Mesothelial cell of epicardium (in vitro differentiated cells): Measurements from ENCODE around the gene LRRC28. TPM values are rescaled to one million over a fixed set of nuclear protein-coding genes. Genes with fewer than 3 reads are reported as not detected.

Experiments used
- DNase-seq, 2 experiments: peaks; one replicate each; pipeline ENCODE4 v3.0.0; 2021; ENCODE audit warnings: low spot score in 2 of 2; ENCODE audit not compliant: unreplicated experiment in 2 of 2
- H3K27ac Mint-ChIP-seq: 2 replicates; pipeline ENCODE4 v1.8.0; 2021; ENCODE audit warnings: mixed read lengths
- H3K27me3 Mint-ChIP-seq: 2 replicates; pipeline ENCODE4 v1.8.0; 2021; ENCODE audit warnings: low read depth, mixed read lengths
- H3K36me3 Mint-ChIP-seq: 2 replicates; pipeline ENCODE4 v1.8.0; 2021; ENCODE audit warnings: mixed read lengths
- H3K4me1 Mint-ChIP-seq: 2 replicates; pipeline ENCODE4 v1.8.0; 2021; ENCODE audit warnings: mixed read lengths
- H3K4me3 Mint-ChIP-seq: 2 replicates; pipeline ENCODE4 v1.8.0; 2021; ENCODE audit warnings: mild to moderate bottlenecking, moderate library complexity, mixed read lengths
- H3K9me3 Mint-ChIP-seq: 2 replicates; pipeline ENCODE4 v1.8.0; 2021; ENCODE audit warnings: mixed read lengths
- total RNA-seq: library from RNA; stranded (reverse); gene quantifications from 3 replicates; pipeline ENCODE4 v1.2.1, GENCODE V29; 2021
- TF ChIP-seq, protein P1 (sequence below): fragments of 200-600 bp; sonication (generic); IDR thresholded peaks from one replicate; pipeline ENCODE4 v1.5.0; 2021; ENCODE audit warnings: antibody characterized with exemption; ENCODE audit not compliant: unreplicated experiment

The LRRC28 gene
- total RNA-seq, 1 donor from 2014 or later = 29.3 TPM

DNA sequence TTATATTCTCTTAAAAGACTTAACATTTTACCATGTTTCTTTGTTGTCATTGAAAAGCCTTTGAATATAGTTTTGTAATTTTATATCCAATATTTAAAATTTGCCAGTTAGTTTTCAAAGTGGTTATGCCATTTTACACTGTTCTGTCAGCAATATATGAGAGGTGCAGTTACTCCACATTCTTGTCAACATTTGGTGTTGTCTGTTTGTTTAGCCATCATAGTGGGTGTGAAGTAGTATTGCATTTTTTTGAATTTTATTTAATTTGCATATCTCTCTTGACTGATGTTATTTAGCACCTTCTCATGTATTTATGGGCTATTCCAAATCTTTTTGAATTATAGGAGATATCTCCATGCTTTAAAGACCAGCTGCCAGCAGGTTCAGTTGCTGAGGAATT, 40.4 kb downstream of the LRRC28 start:
- Mint-ChIP-seq H3K9me3 (peaks cover 26% of the 10 kb centered on the region), H3K27me3 (no peaks in the 10 kb centered on the region), H3K36me3 (peaks cover 32% of the 10 kb centered on the region), H3K27ac (no peak overlapping the region), H3K4me3 (no peak overlapping the region), H3K4me1 (peaks cover 5% of the 10 kb centered on the region)
- no peak for DNase-seq
- TF ChIP-seq, protein P1, sequence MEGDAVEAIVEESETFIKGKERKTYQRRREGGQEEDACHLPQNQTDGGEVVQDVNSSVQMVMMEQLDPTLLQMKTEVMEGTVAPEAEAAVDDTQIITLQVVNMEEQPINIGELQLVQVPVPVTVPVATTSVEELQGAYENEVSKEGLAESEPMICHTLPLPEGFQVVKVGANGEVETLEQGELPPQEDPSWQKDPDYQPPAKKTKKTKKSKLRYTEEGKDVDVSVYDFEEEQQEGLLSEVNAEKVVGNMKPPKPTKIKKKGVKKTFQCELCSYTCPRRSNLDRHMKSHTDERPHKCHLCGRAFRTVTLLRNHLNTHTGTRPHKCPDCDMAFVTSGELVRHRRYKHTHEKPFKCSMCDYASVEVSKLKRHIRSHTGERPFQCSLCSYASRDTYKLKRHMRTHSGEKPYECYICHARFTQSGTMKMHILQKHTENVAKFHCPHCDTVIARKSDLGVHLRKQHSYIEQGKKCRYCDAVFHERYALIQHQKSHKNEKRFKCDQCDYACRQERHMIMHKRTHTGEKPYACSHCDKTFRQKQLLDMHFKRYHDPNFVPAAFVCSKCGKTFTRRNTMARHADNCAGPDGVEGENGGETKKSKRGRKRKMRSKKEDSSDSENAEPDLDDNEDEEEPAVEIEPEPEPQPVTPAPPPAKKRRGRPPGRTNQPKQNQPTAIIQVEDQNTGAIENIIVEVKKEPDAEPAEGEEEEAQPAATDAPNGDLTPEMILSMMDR = no peak

DNA sequence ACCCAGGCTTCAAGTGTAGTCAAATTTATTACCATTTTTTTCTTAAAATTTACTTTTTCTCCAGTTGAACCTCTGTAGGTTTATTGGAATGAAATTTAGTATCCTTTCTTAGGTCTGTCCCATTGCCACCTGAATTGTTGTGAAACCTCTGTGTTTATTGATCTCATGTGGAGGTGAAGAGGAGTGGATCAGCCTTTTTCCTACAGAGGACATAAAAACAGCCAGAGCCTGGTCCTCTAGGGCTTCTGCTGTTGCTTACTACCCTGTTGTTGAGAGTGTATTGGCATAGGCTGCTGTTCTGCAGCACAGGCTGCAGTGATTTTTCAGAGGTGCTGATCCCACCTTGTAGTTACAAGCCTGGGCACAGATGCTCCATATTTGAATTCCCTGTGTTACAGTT, 44.6 kb downstream of the LRRC28 start:
- peaks cover 32% of the 10 kb centered on the region for H3K36me3 Mint-ChIP-seq
- peaks cover 7% of the 10 kb centered on the region for H3K4me1 Mint-ChIP-seq
- TF ChIP-seq, protein P1 = no peak
- no peak overlapping the region for H3K4me3 Mint-ChIP-seq
- H3K27ac Mint-ChIP-seq = no peak overlapping the region
- no peak for DNase-seq
- peaks cover 26% of the 10 kb centered on the region for H3K9me3 Mint-ChIP-seq
- no peaks in the 10 kb centered on the region for H3K27me3 Mint-ChIP-seq

DNA sequence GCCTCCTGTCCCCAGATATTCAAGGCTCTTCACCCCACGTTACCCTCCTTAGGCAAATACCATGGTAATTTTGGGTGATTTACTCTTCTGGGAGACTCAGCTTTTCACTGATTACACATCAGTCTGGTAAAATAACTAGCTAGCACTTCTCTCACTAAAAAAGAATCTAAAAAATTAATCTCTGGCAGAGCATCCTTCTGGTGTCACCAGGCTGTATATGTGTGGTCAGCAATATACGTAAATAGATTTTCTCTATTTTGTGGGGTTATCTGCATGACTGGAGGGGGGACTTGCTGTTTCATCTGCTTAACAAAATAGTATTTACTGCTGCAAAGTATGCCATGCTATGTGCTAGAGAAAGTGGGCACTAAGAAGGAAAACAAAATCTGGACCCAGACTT, 45.1 kb downstream of the LRRC28 start:
- H3K9me3 Mint-ChIP-seq = peaks cover 26% of the 10 kb centered on the region
- H3K27me3 Mint-ChIP-seq = no peaks in the 10 kb centered on the region
- TF ChIP-seq, protein P1 = no peak
- no peak overlapping the region for H3K4me3 Mint-ChIP-seq
- H3K27ac Mint-ChIP-seq = no peak overlapping the region
- peaks cover 32% of the 10 kb centered on the region for H3K36me3 Mint-ChIP-seq
- DNase-seq = no peak
- H3K4me1 Mint-ChIP-seq = peaks cover 7% of the 10 kb centered on the region

DNA sequence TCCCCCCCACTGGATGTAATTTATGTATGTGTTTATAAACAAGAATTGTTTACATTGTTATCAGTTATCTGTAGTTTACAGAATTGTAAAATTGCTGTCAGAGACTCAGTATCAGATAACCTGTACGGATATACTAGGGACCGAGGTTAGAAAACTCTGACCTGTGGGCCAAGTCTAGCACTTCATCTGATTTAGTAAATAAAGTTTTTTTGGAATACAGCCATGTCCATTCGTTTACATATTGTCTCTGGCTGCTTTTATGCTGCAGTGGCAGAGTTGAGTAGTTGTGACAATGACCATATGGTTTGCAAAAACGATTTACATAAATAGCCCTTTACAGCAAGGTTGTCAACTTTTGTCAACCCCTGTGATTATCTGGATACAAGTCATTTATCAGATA, 52.6 kb downstream of the LRRC28 start:
- H3K9me3 Mint-ChIP-seq = no peaks in the 10 kb centered on the region
- H3K27ac Mint-ChIP-seq = no peak overlapping the region
- no peaks in the 10 kb centered on the region for H3K27me3 Mint-ChIP-seq
- H3K4me1 Mint-ChIP-seq = peaks cover 14% of the 10 kb centered on the region
- H3K36me3 Mint-ChIP-seq = peaks cover under 1% of the 10 kb centered on the region
- DNase-seq = no peak
- TF ChIP-seq, protein P1 = no peak
- H3K4me3 Mint-ChIP-seq = no peak overlapping the region

DNA sequence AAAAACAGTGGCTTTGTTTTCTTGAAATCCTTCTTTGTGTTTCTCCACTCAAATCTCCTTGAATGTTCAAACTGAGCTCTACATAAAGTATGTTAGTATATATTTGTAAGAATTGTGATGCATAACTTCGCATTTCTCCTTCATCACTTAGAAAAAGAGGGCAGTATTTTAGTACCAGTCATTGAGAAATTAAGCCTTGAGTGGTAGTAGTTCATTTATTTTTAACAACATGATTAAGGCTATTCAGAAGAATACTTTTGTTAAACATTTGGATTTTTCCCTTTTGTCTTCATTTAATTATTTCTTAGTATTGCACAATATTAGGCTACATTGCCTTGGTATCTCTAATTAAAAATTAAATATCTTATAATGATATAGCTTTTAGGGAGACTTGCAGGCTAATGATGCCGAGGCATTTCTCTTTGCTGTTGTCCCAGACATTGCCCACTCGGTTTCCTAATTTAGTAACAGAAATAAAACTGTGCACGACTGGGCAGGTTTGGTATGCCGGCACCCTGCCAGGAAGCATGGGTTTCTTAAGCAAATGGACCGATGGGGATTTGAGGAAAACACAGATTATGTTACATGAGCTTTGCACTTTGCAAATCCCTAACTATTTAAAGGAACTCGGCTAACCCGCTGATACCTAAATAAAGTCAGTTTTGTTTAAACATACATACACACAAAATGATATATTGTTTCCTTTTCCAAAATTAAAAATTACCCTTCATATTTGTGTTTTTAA, 54.7 kb downstream of the LRRC28 start:
- H3K4me3 Mint-ChIP-seq = no peak overlapping the region
- no peaks in the 10 kb centered on the region for H3K27me3 Mint-ChIP-seq
- peaks cover 4% of the 10 kb centered on the region for H3K36me3 Mint-ChIP-seq
- H3K27ac Mint-ChIP-seq = no peak overlapping the region
- H3K4me1 Mint-ChIP-seq = peaks cover 14% of the 10 kb centered on the region
- peak in 1 of 2 experiments; percentile 41 for DNase-seq
- H3K9me3 Mint-ChIP-seq = no peaks in the 10 kb centered on the region
- TF ChIP-seq, protein P1 = no peak
